Measurements from ENCODE around the gene ZNF670.
A peak's percentile ranks its signal among the peaks of the same experiment; 100 is the strongest.

ZNF670 gene

DNA sequence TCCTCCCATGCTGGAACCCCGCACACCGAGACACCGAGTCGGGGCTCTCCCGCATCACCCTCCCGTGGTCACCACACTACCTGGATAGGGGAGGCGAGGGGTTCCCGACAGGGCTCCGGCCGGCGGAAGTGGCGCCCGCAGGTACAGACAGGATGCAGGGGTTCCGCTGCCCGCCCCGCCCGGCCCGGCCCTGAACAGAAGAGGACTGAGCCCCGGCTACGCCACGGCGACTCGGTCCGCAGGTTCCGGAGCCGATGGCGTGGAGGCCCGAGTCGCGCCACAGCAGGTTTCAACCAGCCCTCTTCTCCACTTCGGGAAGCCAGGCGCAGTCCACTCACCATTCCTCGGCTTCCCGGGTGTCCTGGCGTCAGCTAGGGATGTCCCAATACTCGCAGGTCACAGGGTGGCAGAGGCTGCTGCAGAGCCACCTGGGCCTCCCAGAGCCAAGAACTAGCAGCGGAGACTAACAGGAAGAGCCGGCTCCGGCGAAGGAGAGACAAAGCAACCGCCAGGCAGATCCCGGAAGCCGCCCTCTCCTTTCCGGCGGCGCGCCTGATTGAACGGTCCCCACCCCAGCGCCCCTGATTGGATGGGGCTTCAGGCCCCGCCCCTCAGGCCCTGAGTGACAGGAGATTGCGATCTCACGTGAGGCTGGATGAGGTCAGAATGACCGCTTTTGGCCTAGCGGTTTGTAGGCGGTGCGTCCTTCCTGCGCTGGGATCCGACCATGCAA is 25.4 kb upstream of the ZNF670 start, which contains the start of gene ZNF669:
TSS of gene ZNF669 (minus strand) at position 498 of the 733 bp plus-strand sequence. CDS start at position 341, 157 bp downstream.
- peak; percentile 87 for DNase-seq (ENCODE audit: low read depth)

DNA sequence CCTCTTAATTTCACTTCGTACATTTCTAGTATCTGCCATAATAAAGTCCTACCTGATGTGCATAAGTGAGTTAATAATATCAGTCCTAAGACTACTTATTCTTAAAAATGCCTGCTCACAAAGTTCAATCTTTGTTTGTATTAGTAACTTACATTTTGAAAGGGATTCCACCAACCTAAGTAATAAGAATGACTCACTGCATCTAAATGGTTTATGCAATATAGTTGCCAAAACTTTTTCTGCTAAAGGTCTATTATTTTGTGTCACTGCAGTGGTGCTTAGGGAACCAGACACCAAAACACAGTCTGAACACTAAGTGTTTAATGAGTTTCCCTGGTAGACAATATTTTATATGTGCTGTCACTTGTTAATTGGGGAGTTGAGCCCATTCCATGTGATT is 23.8 kb upstream of the ZNF670 start:
- no peak for DNase-seq (ENCODE audit: low read depth)

- no peak for DNase-seq (ENCODE audit: low read depth)
Observed at GRCh38 chr1:247100676-247101279, 22.2 kb upstream of the ZNF670 start.

- DNase-seq (ENCODE audit: low read depth): no peak
Observed at GRCh38 chr1:247096958-247097357, 18.3 kb upstream of the ZNF670 start.

GRCh38 chr1:247096544-247096943 is 17.9 kb upstream of the ZNF670 start:
- DNase-seq (ENCODE audit: low read depth): no peak

- DNase-seq (ENCODE audit: low read depth): no peak
Observed at GRCh38 chr1:247096112-247096511, 17.5 kb upstream of the ZNF670 start.

GRCh38 chr1:247090455-247090854 is 11.8 kb upstream of the ZNF670 start:
- no peak for DNase-seq (ENCODE audit: low read depth)

DNA sequence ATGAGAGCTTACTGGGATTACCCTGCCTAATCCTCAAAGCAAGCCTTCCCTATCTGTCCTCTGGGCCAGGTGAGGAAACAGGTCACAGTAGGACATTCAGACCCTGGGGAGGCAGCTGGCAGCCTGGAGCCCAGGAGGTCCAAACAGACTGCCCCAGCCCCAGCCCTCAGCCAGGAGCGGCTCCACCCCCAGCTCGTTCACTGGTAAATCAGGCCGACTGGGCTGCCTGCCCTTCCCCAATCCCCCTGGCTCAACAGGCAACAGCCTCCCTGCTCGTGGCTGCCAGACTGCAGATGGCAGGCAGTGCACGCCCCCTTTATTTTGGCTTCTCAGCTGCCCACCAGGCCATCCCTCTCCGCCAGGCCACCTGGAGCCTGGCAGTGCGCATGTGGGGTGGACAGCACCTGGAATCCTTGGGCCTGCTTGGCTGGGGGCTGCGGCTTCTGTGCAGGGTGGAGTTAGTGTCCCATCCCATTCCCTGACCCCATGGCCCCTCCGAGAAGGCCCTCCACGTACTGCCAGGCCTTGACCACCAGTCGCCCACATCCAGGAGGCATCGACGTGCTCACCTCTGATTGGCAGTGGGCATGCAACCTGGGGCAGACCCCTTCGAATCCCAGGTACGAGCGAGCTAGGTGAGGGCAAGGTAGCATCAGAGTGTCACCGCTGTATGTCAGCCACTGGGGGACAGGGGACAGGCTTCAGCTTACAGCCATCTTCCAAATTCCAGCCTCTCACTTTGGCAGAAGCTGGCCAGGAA is 11.2 kb upstream of the ZNF670 start:
- no peak for DNase-seq (ENCODE audit: low read depth)

DNA sequence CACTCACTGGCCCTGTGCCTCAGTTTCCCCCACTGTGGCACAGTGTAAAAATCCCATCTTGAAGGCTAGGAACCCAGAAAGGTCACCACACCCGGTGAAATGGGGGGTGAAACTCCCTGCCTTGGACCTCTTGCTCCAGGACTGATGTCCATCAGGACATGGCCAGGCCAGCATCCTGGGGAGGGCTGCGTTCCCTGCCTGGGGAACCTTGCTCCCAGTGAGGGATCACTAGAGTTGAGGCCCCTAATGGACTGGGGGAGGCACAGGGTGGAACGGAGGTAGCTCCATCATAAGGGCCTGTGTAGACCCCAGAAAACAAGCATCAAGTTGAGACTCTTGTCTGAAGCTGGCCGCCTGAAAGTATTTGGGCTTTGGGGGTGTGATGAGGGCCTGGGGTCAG is 10.4 kb upstream of the ZNF670 start:
- DNase-seq (ENCODE audit: low read depth): no peak

DNA sequence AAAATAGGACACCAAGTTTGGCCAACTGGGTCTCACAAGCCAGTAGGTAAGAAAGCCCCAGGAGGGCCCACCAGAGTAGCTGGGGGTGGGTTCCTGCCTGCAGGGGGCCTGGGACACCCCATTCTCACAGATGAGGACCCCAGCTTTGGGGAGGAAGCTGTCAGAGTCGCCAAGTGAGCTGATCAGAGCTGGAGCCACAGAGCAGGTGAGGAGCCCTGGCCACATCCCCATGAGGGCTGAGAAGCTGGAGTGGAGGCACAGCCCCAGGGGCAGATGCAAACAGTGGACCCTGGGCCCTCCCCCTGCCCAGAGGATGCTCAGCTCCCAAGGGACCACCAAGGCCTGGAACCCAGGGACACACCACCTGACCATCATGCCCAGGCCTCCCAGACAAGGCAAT is 8.6 kb upstream of the ZNF670 start:
- no peak for DNase-seq (ENCODE audit: low read depth)

DNA sequence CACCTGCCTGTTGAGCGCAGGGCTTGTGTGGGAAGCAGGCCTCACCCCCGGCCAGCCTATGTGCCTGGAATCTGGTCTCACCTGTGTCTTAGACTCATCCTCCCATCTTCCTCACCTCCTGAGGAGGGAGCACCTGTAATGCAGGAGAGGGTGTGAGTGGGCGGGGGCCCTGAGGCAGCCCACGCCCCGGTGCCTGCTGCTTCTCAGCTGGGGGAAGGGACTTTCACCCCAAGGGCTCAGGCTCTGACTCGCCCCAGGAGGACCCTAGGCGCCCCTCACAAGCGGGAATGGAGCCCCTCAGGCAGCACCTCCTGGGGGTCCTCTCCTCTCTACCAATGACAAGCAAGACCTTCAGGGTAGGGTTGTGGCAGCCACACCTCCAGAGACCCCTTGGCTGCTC is 6.7 kb upstream of the ZNF670 start:
- no peak for DNase-seq (ENCODE audit: low read depth)

DNA sequence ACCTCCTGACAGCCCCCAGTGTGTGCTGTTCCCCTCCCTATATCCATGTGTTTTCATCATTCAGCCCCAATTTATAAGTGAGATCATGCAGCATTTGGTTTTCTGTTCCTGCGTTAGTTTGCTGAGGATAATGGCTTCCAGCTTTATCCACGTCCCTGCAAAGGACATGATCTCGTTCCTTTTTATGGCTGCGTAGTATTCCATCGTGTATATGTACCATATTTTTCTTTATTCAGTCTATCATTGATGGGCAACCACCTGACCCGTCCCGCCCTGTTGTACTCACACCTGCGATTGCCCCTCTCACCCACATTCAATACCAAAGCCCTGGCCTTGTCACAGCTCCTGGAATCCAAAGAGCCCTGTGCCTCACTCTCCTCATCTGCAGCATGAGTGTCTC is 6.2 kb upstream of the ZNF670 start:
- DNase-seq (ENCODE audit: low read depth): no peak

DNA sequence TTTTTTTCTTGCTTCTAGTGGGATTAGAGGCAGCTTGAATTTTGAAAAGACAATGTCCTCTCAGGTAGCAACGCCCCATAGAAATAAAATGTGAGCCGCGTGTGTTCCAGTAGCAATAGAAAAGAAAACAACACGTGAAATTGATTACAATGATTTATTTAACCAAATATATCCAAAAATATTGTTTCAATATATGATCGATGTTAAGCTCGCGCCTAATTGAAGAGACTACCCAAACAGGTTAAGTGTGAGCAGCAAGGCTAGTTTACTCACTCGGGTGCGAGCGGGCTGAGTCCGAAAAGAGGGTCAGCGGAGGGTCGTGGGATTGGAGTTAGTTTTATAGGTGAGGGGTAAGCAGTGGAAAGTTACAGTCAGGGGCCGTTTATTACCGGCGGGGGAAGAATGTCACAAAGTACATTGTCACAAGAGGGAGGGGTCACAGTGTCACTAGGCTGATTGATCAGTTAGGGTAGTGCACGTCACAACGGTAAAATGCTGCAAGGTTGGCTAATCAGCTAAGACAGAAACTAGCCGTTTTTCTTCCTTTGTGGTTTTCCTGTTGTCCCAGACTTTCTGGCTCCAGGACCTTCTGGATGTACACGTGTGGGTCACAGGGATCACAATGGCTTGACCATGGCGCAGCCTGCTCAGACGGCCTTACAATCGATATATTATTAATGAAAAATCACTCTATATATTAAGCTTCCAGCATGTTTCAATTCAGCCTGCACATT is 697 bp upstream of the ZNF670 start:
- DNase-seq (ENCODE audit: low read depth): no peak

DNA sequence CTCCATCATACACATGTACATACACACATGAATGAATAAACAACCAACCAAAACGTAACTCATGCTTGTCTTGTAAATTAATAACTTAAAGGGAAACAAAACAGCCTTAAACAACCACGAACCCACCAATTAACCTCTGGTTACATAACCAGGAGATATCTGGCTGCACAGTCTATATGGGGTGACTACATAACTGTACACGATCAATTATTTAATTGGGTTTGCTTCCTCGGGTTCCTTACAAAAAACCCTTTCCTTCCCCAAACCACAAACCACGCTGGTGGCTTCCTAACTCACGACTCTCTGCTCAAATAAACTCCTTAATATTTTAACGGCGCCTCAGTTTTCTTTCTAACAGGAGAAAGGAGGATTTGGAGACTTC is 744 bp downstream of the ZNF670 start:
- no peak for DNase-seq (ENCODE audit: low read depth)

DNA sequence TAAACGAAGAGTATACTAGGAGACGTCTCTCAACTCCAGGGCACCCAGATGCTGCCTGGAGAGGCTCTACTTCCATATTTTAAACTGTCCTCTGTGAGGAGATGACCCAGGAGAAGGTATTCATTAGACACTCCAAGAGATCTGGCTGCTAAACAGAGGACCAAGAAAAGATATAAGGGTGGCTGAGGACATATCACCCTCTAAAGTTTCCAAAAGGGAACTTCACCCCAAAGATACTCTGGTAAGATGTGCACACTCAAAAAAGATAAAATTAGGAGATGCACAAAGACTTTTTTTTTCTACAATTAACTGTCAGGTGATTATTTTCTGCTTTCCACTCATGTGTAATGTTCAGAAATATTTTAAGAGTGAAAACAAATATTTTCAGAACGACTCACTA is 1.4 kb downstream of the ZNF670 start:
- DNase-seq (ENCODE audit: low read depth): no peak

DNA sequence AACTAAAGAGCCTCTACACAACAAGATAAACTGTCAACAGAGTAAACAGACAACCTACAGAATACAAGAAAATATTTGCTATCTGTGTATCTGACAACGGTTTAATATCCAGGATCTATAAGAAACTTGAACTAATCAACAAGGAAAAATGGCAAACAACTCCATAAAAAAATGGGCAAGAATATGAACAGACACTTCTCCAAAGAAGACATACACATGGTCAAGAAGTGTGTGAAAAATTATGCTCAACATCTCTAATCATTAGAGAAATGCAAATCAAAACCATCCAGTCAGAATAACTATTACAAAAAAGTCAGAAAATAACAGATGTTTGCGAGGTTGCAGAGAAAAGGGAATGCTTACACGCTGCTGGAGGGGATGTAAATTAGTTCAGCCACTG is 8.0 kb downstream of the ZNF670 start:
- DNase-seq (ENCODE audit: low read depth): no peak

- no peak for DNase-seq (ENCODE audit: low read depth)
Observed at GRCh38 chr1:247064304-247064703, 14.3 kb downstream of the ZNF670 start.

DNA sequence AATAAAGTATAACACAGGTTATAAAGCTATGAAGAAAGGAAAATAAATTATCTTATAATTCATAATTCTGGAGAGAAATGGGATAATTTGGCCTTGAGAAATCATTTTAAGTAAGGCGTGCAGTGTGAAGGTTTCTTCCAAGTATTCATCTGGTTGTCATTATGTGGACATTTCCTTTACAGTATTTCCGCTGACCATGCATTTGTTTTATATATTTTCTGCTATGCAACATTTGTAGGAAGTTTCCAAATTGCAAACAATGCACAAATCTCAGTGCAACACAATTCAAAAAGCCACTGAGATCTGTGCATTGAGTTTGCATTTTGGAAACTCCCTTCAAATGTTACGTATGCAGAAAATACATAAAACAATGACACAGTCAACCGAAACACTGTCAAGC is 17.8 kb downstream of the ZNF670 start:
- no peak for DNase-seq (ENCODE audit: low read depth)

DNA sequence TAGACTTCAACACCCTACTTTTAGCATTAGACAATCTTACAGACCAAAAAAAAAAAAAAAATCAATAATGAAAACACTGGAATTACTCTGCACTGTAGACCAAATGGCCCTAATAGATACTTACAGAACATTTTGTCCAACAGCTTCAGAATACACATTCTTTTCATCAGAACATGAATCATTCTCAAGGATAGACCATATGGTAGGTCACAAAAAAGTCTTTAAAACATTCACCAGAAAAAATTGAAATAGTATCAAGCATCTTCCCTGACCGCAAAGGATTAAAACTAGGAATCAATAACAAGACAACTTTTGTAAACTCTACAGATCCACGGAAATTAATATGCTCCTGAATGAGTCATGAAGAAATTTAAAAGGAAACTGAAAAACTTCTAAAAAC is 22.5 kb downstream of the ZNF670 start:
- no peak for DNase-seq (ENCODE audit: low read depth)

DNA sequence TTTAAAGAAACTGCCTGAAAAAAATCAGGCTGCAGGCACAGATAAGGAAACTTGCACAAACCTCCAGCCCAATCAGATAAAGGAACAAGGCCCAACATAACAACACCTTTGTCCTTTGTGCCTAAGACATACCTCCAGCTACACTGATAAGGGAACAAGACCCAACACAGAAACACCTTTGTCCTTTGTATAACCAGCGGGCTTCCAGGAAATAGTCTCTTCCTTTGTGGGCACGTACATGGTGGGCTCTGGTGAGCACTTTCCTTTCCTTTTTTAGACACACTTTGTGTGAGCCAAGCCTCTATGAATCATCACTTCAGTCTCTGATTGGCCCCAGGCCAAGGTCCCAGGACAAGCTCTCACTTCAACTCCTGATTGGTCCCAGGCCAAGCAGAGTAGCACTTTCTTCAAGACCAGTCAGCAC is 23.6 kb downstream of the ZNF670 start:
- DNase-seq (ENCODE audit: low read depth): no peak

DNA sequence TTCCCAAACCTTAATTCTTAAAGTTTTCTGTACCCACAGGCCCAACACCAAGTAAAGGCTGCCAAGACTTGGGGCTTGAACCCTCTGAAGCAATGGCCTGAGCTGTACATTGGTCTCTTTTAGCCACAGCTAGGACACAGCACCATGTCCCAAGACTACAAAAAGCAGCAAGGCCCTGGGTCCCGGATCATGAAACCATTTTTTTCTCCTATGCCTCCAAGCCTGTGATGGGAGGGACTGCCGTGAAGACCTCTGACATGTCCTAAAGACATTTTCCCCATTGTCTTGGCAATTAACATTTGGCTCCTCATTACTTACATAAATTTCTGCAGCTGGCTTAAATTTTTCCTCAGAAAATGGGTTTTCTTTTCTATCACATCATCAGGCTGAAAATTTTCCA is 30.9 kb downstream of the ZNF670 start:
- no peak for DNase-seq (ENCODE audit: low read depth)

DNA sequence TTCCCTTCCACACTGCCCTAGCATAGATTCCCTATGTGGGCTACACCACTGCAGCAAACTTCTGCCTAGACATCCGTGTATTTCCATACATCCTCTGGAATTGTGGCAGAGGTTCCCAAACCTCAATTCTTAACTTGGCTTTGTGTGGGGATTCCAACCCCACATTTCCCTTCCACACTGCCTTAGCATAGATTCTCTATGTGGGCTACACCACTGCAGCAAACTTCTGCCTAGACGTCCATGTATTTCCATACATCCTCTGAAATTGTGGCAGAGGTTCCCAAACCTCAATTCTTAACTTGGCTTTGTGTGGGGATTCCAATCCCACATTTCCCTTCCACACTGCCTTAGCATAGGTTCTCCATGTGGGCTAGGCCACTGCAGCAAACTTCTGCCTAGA is 31.4 kb downstream of the ZNF670 start:
- DNase-seq (ENCODE audit: low read depth): no peak

DNA sequence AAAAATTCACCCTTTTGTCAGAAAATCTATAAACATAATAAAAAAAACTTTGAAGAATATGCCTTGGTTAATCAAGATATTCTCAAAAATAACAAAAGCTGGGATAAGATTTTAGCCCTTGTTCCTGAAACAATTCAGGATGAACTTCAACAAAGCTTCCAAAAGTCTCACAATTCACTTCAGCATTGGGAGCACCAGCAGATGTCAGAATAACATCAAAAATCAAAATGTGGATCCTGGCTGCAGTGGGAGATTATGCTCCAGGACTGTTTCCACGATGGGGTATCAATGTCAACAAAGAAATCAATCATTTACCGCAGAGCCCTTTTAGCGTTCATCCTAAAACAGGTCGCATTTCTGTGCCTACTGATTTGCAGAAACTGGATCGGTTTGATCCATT is 35.2 kb downstream of the ZNF670 start:
- DNase-seq (ENCODE audit: low read depth): no peak

All from activated gamma-delta T cell treated with anti-CD3 and anti-CD28 coated beads, Interleukin-2, amount 50 U/mL, for 16 hours (primary cell).